Measurements from ENCODE around the gene HERC6. TPM values are rescaled to one million over a fixed set of nuclear protein-coding genes. Genes with fewer than 3 reads are reported as not detected.

The HERC6 gene
- total RNA-seq, 2 donors from 2014 or later, result 4.0 to 12.4 TPM

GRCh38 chr4:88467392-88467791 lies 88.7 kb downstream of the HERC6 start:
- Histone ChIP-seq H3K27me3 (no peaks in the 10 kb centered on the region), H3K4me3 (no peak overlapping the region), H3K27ac (no peak overlapping the region), H3K9me3 (no peaks in the 10 kb centered on the region), H3K36me3 (peaks cover 6% of the 10 kb centered on the region), H3K4me1 (no peaks in the 10 kb centered on the region)
- no peak for TF ChIP-seq CTCF (IDR thresholded peaks at IDR 0.05)
- no peak for DNase-seq (ENCODE audit: low spot score)

DNA sequence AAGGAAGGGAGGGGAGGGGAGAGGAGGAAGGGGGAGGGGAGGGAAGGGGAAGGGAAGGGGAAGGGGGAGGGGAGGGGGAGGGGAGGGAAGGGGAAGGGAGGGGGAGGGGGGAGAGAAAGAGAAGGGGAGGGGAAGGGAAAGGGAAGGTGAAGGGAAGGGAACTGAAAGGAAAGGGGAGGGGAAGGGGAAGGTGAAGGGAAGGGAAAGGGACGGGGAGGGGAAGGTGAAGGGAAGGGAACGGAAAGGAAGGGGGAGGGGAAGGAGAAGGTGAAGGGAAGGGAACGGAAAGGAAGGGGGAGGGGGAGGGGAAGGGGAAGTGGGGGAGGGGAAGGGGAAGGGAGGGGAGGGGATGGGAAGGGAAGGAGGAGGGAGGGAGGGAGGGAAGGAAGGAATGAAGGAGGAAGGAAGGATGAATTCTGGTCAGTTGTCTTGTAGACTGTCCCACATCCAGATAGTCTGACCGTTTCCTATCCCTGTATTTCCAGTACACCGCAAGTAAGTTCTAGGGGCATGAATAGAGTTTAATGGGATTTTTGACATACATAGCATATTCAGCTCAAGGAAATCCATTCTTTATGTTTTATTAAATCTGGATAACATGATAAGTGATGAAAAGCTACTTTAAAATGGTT lies 98.7 kb downstream of the HERC6 start:
- no peak for DNase-seq (ENCODE audit: low spot score)
- no peak for TF ChIP-seq CTCF (IDR thresholded peaks at IDR 0.05)
- Histone ChIP-seq H3K27ac (no peak overlapping the region), H3K36me3 (no peaks in the 10 kb centered on the region), H3K9me3 (no peaks in the 10 kb centered on the region), H3K4me1 (no peaks in the 10 kb centered on the region), H3K4me3 (no peak overlapping the region), H3K27me3 (no peaks in the 10 kb centered on the region)

DNA sequence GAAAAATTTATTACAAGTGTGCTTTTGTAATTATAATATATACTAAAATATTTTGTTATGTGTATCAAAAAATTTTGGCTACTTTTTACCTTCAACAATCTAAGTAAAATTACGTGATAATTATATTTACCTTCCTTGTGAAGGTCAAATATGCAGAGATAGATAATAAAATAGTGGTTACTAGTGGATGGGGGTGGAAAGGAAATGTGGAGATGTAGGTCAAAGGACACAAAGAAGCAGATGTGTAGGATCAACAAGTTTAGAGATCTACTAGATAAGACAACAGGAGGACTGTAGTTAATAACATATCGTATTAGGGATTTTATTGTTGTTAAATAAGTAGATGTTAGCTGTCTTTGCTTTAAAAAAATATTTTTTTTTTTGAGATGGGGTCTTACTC lies 99.6 kb downstream of the HERC6 start:
- Histone ChIP-seq H3K27ac (no peak overlapping the region), H3K36me3 (no peaks in the 10 kb centered on the region), H3K9me3 (no peaks in the 10 kb centered on the region), H3K4me1 (no peaks in the 10 kb centered on the region), H3K27me3 (no peaks in the 10 kb centered on the region), H3K4me3 (no peak overlapping the region)
- TF ChIP-seq CTCF (IDR thresholded peaks at IDR 0.05), result no peak
- no peak for DNase-seq (ENCODE audit: low spot score)

DNA sequence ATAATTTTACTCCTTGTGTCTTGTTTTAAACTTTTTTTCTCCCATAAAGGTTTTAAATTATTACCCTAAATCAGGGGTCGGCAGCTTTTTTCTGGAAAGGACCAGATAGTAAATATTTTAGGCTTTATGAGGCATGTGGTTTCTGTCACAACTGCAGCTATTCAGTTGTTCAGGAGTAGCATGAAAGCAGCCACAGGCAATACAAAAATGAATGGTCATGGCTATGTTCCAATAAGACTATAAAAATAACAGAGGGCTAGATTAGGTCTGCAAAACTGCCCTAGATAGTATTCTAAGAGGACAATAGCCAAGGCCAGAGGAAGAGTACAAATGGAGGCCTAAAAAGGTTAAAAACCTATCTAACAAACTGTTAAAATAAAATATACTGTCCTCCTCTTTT lies 102.9 kb downstream of the HERC6 start:
- Histone ChIP-seq H3K4me3 (no peak overlapping the region), H3K27me3 (no peaks in the 10 kb centered on the region), H3K27ac (no peak overlapping the region), H3K9me3 (no peaks in the 10 kb centered on the region), H3K4me1 (no peaks in the 10 kb centered on the region), H3K36me3 (no peaks in the 10 kb centered on the region)
- DNase-seq (ENCODE audit: low spot score), result no peak
- TF ChIP-seq CTCF (IDR thresholded peaks at IDR 0.05), result no peak

- DNase-seq (ENCODE audit: low spot score), result no peak
- no peak for TF ChIP-seq CTCF (IDR thresholded peaks at IDR 0.05)
- no peak overlapping the region for H3K4me3 ChIP-seq
- H3K36me3 ChIP-seq, result no peaks in the 10 kb centered on the region
- no peaks in the 10 kb centered on the region for H3K4me1 ChIP-seq
- H3K9me3 ChIP-seq, result no peaks in the 10 kb centered on the region
- no peaks in the 10 kb centered on the region for H3K27me3 ChIP-seq
- H3K27ac ChIP-seq, result no peak overlapping the region
These were observed 110.6 kb downstream of the HERC6 start for GRCh38 chr4:88489100-88489761.

Other genes starting within 250 kb of the HERC6 start
- gene ABCG2, start 220.2 kb upstream of the HERC6 start, total RNA-seq, result 1 to 10 TPM; 1.0 to 2.9 TPM
- 100 to 1,000 TPM in 1 of 2 donors, 10 to 100 TPM in 1; 45.2 to 168 TPM for gene PPM1K, start 94.3 kb upstream of the HERC6 start, total RNA-seq
- 1 to 10 TPM; 1.6 to 2.3 TPM for gene HERC5, start 78.3 kb downstream of the HERC6 start, total RNA-seq
- gene PYURF, start 144.9 kb downstream of the HERC6 start, total RNA-seq, result 10 to 100 TPM; 51.8 to 66.4 TPM
- gene HERC3, start 213.6 kb downstream of the HERC6 start, total RNA-seq, result 10 to 100 TPM; 27.4 to 36.2 TPM